Panc1 (cell line): ENCODE measurements around the gene WHAMM.

ENCODE experiments used
- REST ChIP-seq, 2 experiments: IDR thresholded peaks; 2 replicates each; pipeline ENCODE4 v1.6.1; 2011 to 2012; ENCODE audit warnings: low read depth in 2 of 2, control low read depth in 1 of 2, low read length in 1 of 2, mild to moderate bottlenecking in 1 of 2, moderate library complexity in 1 of 2; ENCODE audit not compliant: insufficient read depth in 1 of 2
- SIN3A ChIP-seq: IDR thresholded peaks from 2 replicates; pipeline ENCODE4 v1.6.1; 2012; ENCODE audit warnings: low read depth, mild to moderate bottlenecking, low read length, moderate library complexity, borderline replicate concordance; ENCODE audit not compliant: insufficient read depth
- TF ChIP-seq, protein P1 (sequence below): fragments of 450-650 bp; IDR thresholded peaks from 2 replicates; pipeline ENCODE4 v1.5.1; 2017; ENCODE audit warnings: mild to moderate bottlenecking

DNA sequence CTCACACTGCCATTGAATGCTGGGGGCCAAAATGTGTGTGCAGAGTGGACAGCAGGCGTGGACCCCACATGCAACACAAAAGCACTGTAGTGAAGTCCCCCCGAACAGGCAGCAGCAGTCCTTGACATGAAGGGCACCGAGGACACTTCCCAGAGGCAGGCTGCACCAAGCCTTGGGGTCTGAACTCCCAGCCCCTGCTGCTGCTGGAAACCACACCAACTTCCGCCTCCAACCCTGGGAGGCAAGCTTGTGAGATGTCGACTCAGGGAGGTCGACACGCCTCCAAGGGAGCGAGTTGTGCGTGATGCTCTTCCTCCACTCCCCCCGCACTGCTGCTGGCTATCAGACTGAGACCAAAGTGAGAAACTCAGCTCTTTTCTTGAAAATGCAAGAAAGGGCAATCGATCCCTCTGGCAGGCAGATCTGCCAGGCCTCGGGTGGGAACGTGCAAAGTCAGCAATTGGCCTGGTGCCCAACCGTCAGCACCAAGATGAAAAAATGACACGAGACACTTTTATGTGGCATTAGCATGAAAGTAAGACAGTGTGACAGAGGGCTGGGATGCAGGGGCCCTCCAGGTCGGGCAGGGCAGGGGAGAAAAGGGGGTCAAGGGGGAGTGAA lies 43.6 kb downstream of the WHAMM start:
- TF ChIP-seq, protein P1, sequence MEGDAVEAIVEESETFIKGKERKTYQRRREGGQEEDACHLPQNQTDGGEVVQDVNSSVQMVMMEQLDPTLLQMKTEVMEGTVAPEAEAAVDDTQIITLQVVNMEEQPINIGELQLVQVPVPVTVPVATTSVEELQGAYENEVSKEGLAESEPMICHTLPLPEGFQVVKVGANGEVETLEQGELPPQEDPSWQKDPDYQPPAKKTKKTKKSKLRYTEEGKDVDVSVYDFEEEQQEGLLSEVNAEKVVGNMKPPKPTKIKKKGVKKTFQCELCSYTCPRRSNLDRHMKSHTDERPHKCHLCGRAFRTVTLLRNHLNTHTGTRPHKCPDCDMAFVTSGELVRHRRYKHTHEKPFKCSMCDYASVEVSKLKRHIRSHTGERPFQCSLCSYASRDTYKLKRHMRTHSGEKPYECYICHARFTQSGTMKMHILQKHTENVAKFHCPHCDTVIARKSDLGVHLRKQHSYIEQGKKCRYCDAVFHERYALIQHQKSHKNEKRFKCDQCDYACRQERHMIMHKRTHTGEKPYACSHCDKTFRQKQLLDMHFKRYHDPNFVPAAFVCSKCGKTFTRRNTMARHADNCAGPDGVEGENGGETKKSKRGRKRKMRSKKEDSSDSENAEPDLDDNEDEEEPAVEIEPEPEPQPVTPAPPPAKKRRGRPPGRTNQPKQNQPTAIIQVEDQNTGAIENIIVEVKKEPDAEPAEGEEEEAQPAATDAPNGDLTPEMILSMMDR = no peak
- no peak for TF ChIP-seq REST (IDR thresholded peaks at IDR 0.05; ENCODE audit: insufficient read depth in 1 of 2, low read depth in 2 of 2, low read length in 1 of 2)
- TF ChIP-seq SIN3A = no peak
